Measurements from ENCODE around the gene COMMD9. TPM values are rescaled to one million over a fixed set of nuclear protein-coding genes. Genes with fewer than 3 reads are reported as not detected.
A peak's percentile ranks its signal among the peaks of the same experiment; 100 is the strongest.

Gene COMMD9
- total and polyA plus RNA-seq, 8 donors: 16.5 to 47.6 (median 29.1) TPM

DNA sequence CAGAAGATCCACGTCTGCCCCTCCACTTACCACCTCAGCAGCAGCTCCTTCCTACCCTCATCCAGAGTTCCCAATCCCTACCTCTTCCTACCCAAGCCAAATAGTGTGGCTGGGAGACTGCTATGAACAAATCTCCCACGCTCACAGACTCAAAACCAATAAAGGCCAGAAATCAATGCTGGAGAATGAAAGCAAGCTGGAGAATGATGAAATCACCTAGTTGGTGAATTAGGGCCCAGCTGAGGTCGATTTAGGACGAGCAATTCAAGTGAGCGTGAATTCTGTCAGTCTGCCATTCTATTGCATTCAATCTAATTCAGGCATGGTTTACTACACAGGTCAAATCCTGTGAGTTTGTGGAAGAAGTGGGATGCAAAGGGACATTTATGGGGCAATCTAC, 22.5 kb downstream of the COMMD9 start:
- TF ChIP-seq CTCF (IDR thresholded peaks at IDR 0.05): no peak
- Histone ChIP-seq H3K36me3 (no peaks in the 10 kb centered on the region), H3K4me1 (peaks cover 3 to 23% (median 10%) of the 10 kb centered on the region in 3 donors), H3K4me3 (no peak overlapping the region), H3K27me3 (no peaks in the 10 kb centered on the region), H3K9me3 (no peaks in the 10 kb centered on the region), H3K27ac (peak overlapping the region in 2 of 4 donors; percentile 6 to 68)
- intact Hi-C loops (cut with DNase I): loop anchor here in 2 of 3 donors (10.0 kb wide), 2 partner anchors 442 to 652 kb away; partner anchors contain the start of gene FJX1 (in 1 of the 2)
- no peak for DNase-seq
- ATAC-seq: no peak
- no peak for FAIRE-seq
- WGBS, 2 donors: 44 to 48% methylated on average over 5 of the region's 5 CpGs

- DNase-seq: peak in 4 of 6 donors; percentile 28 to 84 (median 66)
- H3K27ac ChIP-seq: peak overlapping the region in 1 of 4 donors; percentile 6
- FAIRE-seq: no peak
- no peaks in the 10 kb centered on the region for H3K9me3 ChIP-seq
- H3K27me3 ChIP-seq: no peaks in the 10 kb centered on the region
- H3K4me1 ChIP-seq: peaks cover 3 to 23% (median 10%) of the 10 kb centered on the region in 3 donors
- intact Hi-C loops (cut with DNase I): loop anchor here in 2 of 3 donors (10.0 kb wide), 2 partner anchors 441 to 651 kb away; partner anchors contain the start of gene FJX1 (in 1 of the 2)
- H3K36me3 ChIP-seq: no peaks in the 10 kb centered on the region
- ATAC-seq: peak; percentile 79 to 84 (median 83)
- TF ChIP-seq CTCF (IDR thresholded peaks at IDR 0.05): peak; percentile 69 to 83 (median 78)
- WGBS, 2 donors: 27 to 28% methylated on average over 13 of the region's 13 CpGs
- no peak overlapping the region for H3K4me3 ChIP-seq
These were observed 23.2 kb downstream of the COMMD9 start for GRCh38 chr11:36265793-36266628.

- intact Hi-C loops (cut with DNase I): loop anchor here (5.0 to 10.0 kb wide), 3 partner anchors 440 to 653 kb away; partner anchors contain the start of gene FJX1 (in 1 of the 3)
- no peak for TF ChIP-seq CTCF (IDR thresholded peaks at IDR 0.05)
- WGBS, 2 donors: 67 to 91% methylated on average over 5 of the region's 5 CpGs
- Histone ChIP-seq H3K27me3 (no peaks in the 10 kb centered on the region), H3K4me1 (peaks cover 3 to 23% (median 10%) of the 10 kb centered on the region in 3 donors), H3K36me3 (no peaks in the 10 kb centered on the region), H3K4me3 (no peak overlapping the region), H3K9me3 (no peaks in the 10 kb centered on the region), H3K27ac (no peak overlapping the region)
- no peak for ATAC-seq
- no peak for DNase-seq
- FAIRE-seq: no peak
These were observed 24.3 kb downstream of the COMMD9 start for GRCh38 chr11:36264973-36265344.

GRCh38 chr11:36264011-36264972, 24.9 kb downstream of the COMMD9 start:
- no peak for TF ChIP-seq CTCF (IDR thresholded peaks at IDR 0.05)
- Histone ChIP-seq H3K27ac (no peak overlapping the region), H3K27me3 (no peaks in the 10 kb centered on the region), H3K4me1 (peaks cover 3 to 23% (median 10%) of the 10 kb centered on the region in 3 donors), H3K9me3 (no peaks in the 10 kb centered on the region), H3K4me3 (no peak overlapping the region), H3K36me3 (no peaks in the 10 kb centered on the region)
- FAIRE-seq: no peak
- intact Hi-C loops (cut with DNase I): loop anchor here (5.0 to 10.0 kb wide), 3 partner anchors 439 to 652 kb away; partner anchors contain the start of gene FJX1 (in 1 of the 3)
- no peak for DNase-seq
- 59 to 79% methylated on average over 9 of the region's 9 CpGs for WGBS, 2 donors
- ATAC-seq: no peak
